Large intestine (tissue), 3 donors: ENCODE results near the gene FAM171A1. TPM values are rescaled to one million over a fixed set of nuclear protein-coding genes. Genes with fewer than 3 reads are reported as not detected.
A peak's percentile ranks its signal among the peaks of the same experiment; 100 is the strongest.
"Not testable (repeated sequence)": the region's sequence is repeated elsewhere in the genome, so short reads cannot be mapped to it uniquely, and the experiment has no call there.

Source experiments
- DNase-seq, 2 donors: peaks; one replicate each; pipeline versions ENCODE4 v3.0.0 to v3.0.0-alpha.2; 2013
- H3K27ac ChIP-seq: one replicate; pipeline ENCODE4 v1.5.1; 2013; ENCODE audit warnings: low read length
- H3K27me3 ChIP-seq: 2 replicates; pipeline ENCODE4 v1.6.1; 2013; ENCODE audit warnings: low read length; ENCODE audit not compliant: control insufficient read depth, insufficient read depth
- H3K36me3 ChIP-seq: 2 replicates; pipeline ENCODE4 v1.6.1; 2013; ENCODE audit warnings: low read length; ENCODE audit not compliant: control insufficient read depth, insufficient read depth
- H3K4me1 ChIP-seq: one replicate; pipeline ENCODE4 v1.6.1; 2013; ENCODE audit warnings: low read length; ENCODE audit not compliant: control insufficient read depth, insufficient read depth
- H3K4me3 ChIP-seq: one replicate; pipeline ENCODE4 v1.5.1; 2013; ENCODE audit warnings: low read length
- H3K9me3 ChIP-seq: one replicate; pipeline ENCODE4 v1.6.1; 2013; ENCODE audit warnings: mild to moderate bottlenecking, low read depth, low read length, moderate library complexity; ENCODE audit not compliant: control insufficient read depth
- WGBS: methylation state at CpG from one replicate; pipeline ENCODE4 v1.1.5; 2013; ENCODE audit warnings: low lambda C conversion rate; ENCODE audit not compliant: insufficient coverage; 5-methylcytosine and 5-hydroxymethylcytosine counted together
- polyA plus RNA-seq: library from polyadenylated mRNA; unstranded; fragments of 120-200 nt; gene quantifications from one replicate; pipeline ENCODE4 v1.2.1, GENCODE V29; 2013

The FAM171A1 gene
- polyA plus RNA-seq, 1 donor, result 25.4 TPM

DNA sequence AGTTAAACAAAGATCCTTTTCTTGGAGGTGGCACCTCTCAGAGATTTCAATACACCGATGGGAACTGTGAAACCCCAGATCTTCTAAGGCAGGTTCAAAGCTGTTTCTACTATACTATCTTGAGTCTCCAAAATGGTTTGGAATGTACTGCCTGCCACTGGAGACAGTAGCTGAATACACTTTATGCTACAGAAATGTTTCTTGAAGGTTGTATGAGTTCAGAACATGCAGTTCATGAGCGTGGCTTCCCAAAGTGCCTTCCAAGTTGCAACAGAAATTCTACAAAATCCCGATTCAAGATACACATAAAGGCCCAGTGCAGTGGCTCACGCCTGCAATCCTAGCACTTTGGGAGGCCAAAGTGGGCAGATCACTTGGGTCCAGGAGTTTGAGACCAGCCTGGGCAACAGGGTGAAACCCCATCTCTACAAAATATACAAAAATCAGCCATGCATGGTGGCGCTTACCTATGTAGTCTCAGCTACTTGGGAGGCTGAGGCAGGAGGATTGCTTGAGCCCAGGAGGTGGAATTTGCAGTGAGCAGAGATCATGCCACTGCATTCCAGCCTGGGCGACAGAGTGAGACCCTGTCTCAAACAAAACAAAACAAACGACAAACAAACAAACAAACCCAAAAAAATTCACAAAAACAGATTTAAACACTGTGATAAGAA, 36.3 kb downstream of the FAM171A1 start:
- H3K27ac ChIP-seq, result peak overlapping the region; percentile 70
- H3K4me1 ChIP-seq, result peaks cover 35% of the 10 kb centered on the region
- H3K9me3 ChIP-seq, result no peaks in the 10 kb centered on the region
- no peaks in the 10 kb centered on the region for H3K27me3 ChIP-seq
- DNase-seq, result no peak
- H3K36me3 ChIP-seq, result no peaks in the 10 kb centered on the region
- H3K4me3 ChIP-seq, result no peak overlapping the region
- no CpG with 5 or more reads among the region's 7 CpGs for WGBS

DNA sequence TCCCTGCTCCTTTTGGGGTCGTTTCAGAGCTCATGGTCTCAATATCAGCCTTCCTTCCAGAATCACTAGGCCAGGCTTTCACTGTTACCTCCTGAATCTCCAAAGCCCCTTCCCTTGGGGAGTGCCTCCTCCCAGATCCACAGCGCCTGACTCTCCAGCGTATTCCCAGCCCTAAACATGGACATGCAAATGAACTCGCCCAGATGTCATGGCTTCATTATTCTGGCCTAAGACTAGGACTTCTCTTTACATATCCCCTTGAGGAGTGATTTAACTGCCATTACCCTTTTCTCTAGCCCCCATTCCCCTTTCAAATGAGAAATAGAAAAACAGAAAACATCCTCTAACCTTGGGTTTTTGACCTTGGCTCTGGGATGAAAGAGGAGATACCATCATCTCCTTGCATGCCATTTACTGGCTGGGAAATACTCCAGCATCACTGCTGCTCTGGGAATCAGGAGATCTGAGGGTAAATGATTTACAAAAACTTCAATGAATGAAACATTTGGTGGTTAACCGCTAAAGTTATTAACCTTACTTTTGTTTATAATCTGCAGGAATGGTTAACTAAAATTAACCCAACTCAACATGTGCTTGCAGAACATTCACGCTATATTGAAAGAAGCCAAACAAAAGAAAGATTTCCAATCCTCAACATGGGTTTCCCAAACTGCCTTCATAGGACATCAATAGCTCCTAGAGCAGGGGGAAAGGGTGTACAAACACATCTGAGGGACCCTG, 37.0 kb downstream of the FAM171A1 start:
- H3K36me3 ChIP-seq, result no peaks in the 10 kb centered on the region
- H3K27ac ChIP-seq, result peak overlapping the region; percentile 77
- peaks cover 35% of the 10 kb centered on the region for H3K4me1 ChIP-seq
- no CpG with 5 or more reads among the region's 6 CpGs for WGBS
- H3K27me3 ChIP-seq, result no peaks in the 10 kb centered on the region
- H3K4me3 ChIP-seq, result no peak overlapping the region
- peak in 1 of 2 donors; percentile 63 for DNase-seq
- no peaks in the 10 kb centered on the region for H3K9me3 ChIP-seq

DNA sequence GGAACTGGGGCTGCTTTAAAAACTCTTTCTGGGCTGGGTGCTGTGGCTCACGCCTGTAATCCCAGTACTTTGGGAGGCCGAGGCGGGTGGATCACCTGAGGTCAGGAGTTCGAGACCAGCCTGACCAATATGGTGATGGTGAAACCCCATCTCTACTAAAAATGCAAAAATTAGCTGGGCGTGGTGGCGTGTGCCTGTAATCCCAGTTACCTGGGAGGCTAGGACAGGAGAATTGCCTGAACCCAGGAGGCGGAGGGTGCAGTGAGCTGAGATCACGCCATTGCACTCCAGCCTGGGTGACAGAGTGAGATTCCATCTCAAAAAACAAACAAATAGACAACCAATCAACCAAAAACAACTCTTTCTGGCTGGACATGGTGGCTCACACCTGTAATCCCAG, 37.9 kb downstream of the FAM171A1 start:
- no CpG with 5 or more reads among the region's 8 CpGs for WGBS
- not testable (repeated sequence) for H3K27me3 ChIP-seq, H3K9me3 ChIP-seq, H3K4me3 ChIP-seq, DNase-seq, H3K36me3 ChIP-seq
- Histone ChIP-seq H3K27ac (peak overlapping the region; percentile 77), H3K4me1 (peaks cover 35% of the 10 kb centered on the region)

DNA sequence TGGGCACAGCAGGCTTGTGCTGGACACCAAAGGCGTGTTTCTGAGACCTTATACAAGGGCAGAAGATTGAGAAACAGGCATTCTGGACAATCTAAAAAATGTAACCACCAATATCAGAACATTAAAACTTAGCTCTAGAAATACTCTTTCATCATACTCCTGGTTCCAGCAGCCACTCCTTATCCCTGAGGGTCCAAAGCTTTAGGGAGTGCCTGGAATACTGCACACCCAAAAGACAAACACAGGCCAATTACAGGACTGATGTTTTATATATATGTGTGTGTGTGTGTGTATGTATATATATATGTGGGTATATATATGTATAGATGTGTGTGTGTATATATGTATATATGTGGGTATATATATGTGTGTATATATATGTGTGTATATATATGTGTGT, 39.6 kb downstream of the FAM171A1 start:
- peaks cover 34% of the 10 kb centered on the region for H3K4me1 ChIP-seq

DNA sequence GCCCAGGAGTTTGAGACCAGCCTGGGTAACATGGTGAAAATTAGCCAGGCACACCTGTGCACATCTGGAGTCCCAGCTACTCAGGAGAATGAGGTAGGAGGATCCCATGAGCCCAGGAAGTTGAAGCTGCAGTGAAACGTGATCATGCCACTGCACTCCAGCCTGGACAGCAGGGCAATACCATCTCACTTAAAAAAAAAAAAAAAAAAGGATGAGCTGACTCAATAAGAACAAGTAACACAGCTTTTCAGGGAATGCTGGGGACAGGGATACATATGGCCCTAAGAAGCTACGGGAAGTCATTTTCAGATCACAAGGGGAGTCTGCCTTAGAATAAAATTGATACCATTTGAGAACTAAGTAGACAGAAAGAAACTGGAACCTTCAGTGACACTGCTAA, 41.7 kb downstream of the FAM171A1 start:
- H3K36me3 ChIP-seq, result no peaks in the 10 kb centered on the region
- H3K27me3 ChIP-seq, result no peaks in the 10 kb centered on the region
- no peak overlapping the region for H3K27ac ChIP-seq
- DNase-seq, result no peak
- H3K4me3 ChIP-seq, result no peak overlapping the region
- peaks cover 21% of the 10 kb centered on the region for H3K4me1 ChIP-seq
- no peaks in the 10 kb centered on the region for H3K9me3 ChIP-seq
- no CpG with 5 or more reads among the region's 2 CpGs for WGBS

More for the DNA sequence above, 39.6 kb downstream of the FAM171A1 start:
- no peaks in the 10 kb centered on the region for H3K9me3 ChIP-seq
- no peaks in the 10 kb centered on the region for H3K27me3 ChIP-seq
- no peak overlapping the region for H3K4me3 ChIP-seq
- WGBS, result no CpG with 5 or more reads among the region's 1 CpG
- no peaks in the 10 kb centered on the region for H3K36me3 ChIP-seq
- peak; percentile 55 to 82 for DNase-seq
- H3K27ac ChIP-seq, result peak overlapping the region; percentile 69

- Histone ChIP-seq H3K4me3 (no peak overlapping the region), H3K4me1 (peaks cover 2% of the 10 kb centered on the region), H3K36me3 (no peaks in the 10 kb centered on the region), H3K9me3 (no peaks in the 10 kb centered on the region), H3K27ac (no peak overlapping the region), H3K27me3 (no peaks in the 10 kb centered on the region)
- 100% methylated on average over 1 of the region's 4 CpGs for WGBS
- DNase-seq, result no peak
These were observed 45.2 kb downstream of the FAM171A1 start for GRCh38 chr10:15325944-15326284.

GRCh38 chr10:15325243-15325943, 45.7 kb downstream of the FAM171A1 start:
- Histone ChIP-seq H3K36me3 (no peaks in the 10 kb centered on the region), H3K4me1 (peaks cover 2% of the 10 kb centered on the region), H3K27ac (no peak overlapping the region), H3K4me3 (no peak overlapping the region), H3K9me3 (no peaks in the 10 kb centered on the region), H3K27me3 (no peaks in the 10 kb centered on the region)
- no peak for DNase-seq
- 81% methylated on average over 3 of the region's 20 CpGs for WGBS

GRCh38 chr10:15324611-15325010, 46.5 kb downstream of the FAM171A1 start:
- DNase-seq, result no peak
- Histone ChIP-seq H3K9me3 (no peaks in the 10 kb centered on the region), H3K36me3 (no peaks in the 10 kb centered on the region), H3K4me1 (peaks cover 2% of the 10 kb centered on the region), H3K27me3 (no peaks in the 10 kb centered on the region), H3K27ac (no peak overlapping the region), H3K4me3 (no peak overlapping the region)
- 100% methylated on average over 1 of the region's 6 CpGs for WGBS

DNA sequence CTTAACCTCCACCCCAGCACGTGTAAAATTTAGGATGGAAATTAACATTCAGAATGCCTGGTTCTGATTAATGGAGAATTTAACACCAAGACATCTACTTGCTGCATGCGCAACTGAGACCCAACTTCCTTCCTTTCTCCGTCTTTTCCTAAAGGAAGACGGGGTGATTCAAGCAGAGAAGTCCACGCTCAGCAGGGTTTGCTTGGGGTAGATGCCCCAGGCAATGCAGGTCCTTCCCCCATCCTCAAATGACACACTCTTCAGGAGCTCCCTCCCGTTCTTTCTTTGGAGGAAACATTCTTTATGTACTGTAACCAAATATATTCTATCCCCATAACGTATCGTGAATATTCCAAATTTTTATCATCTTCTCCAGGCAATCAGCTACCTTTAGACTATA, 47.0 kb downstream of the FAM171A1 start:
- H3K4me3 ChIP-seq, result no peak overlapping the region
- H3K4me1 ChIP-seq, result peaks cover 2% of the 10 kb centered on the region
- no peak for DNase-seq
- H3K27me3 ChIP-seq, result no peaks in the 10 kb centered on the region
- H3K27ac ChIP-seq, result no peak overlapping the region
- H3K36me3 ChIP-seq, result no peaks in the 10 kb centered on the region
- H3K9me3 ChIP-seq, result no peaks in the 10 kb centered on the region
- 83% methylated on average over 1 of the region's 8 CpGs for whole genome bisulfite sequencing

- H3K4me1 ChIP-seq, result peaks cover 2% of the 10 kb centered on the region
- H3K36me3 ChIP-seq, result no peaks in the 10 kb centered on the region
- no peak overlapping the region for H3K4me3 ChIP-seq
- WGBS, result no CpG with 5 or more reads among the region's 2 CpGs
- no peak overlapping the region for H3K27ac ChIP-seq
- H3K27me3 ChIP-seq, result no peaks in the 10 kb centered on the region
- no peak for DNase-seq
- no peaks in the 10 kb centered on the region for H3K9me3 ChIP-seq
These were observed 48.7 kb downstream of the FAM171A1 start for GRCh38 chr10:15322356-15322755.
